Gastrocnemius medialis (tissue), 4 donors: Measurements from ENCODE around the gene SPOCK1. TPM values are rescaled to one million over a fixed set of nuclear protein-coding genes. Genes with fewer than 3 reads are reported as not detected.

Source experiments
- ATAC-seq, 2 donors: fragments of 150-250 bp; one replicate each; pipeline ENCODE4 v1.9.1; 2016
- DNase-seq, 2 donors: peaks; one replicate each; pipeline ENCODE4 v3.0.0-alpha.2; 2019
- H3K27ac ChIP-seq, 4 donors: fragments of 200-600 bp; sonication (generic); 1 replicate in 1 of 4; 2 replicates in 3 of 4; pipeline ENCODE4 v1.5.1; 2016 to 2018; ENCODE audit warnings: mild to moderate bottlenecking in 2 of 4, moderate library complexity in 1 of 4
- H3K27me3 ChIP-seq, 3 donors: fragments of 200-600 bp; sonication (generic) in 2 of 3; 1 replicate in 1 of 3; 2 replicates in 2 of 3; pipeline versions ENCODE4 v1.5.1 to v1.6.0; 2016 to 2019; ENCODE audit warnings: mild to moderate bottlenecking in 1 of 3, moderate library complexity in 1 of 3
- H3K36me3 ChIP-seq, 2 donors: fragments of 200-600 bp; sonication (generic) in 1 of 2; one replicate each; pipeline ENCODE4 v1.5.1; 2017 to 2018
- H3K4me1 ChIP-seq, 2 donors: fragments of 200-600 bp; sonication (generic) in 1 of 2; one replicate each; pipeline ENCODE4 v1.5.1; 2016 to 2017; ENCODE audit warnings: mild to moderate bottlenecking in 2 of 2
- H3K4me3 ChIP-seq, 4 donors: fragments of 200-600 bp; sonication (generic) in 3 of 4; 1 replicate in 1 of 4; 2 replicates in 3 of 4; pipeline ENCODE4 v1.5.1; 2016 to 2019; ENCODE audit warnings: mild to moderate bottlenecking in 2 of 4
- H3K9me3 ChIP-seq, 3 donors: fragments of 200-600 bp; sonication (generic) in 2 of 3; 1 replicate in 1 of 3; 2 replicates in 2 of 3; pipeline ENCODE4 v1.5.1; 2016 to 2019
- CTCF ChIP-seq, 5 experiments: fragments of 450-650 bp in 3 of 5; fragments of 200-600 bp in 2 of 5; sonication (generic) in 2 of 5; IDR thresholded peaks in 4 of 5; conservative IDR thresholded peaks in 1 of 5; 1 replicate in 4 of 5; 2 replicates in 1 of 5; pipeline ENCODE4 v1.5.1; 2016 to 2019; ENCODE audit warnings: antibody characterized with exemption in 5 of 5, mild to moderate bottlenecking in 3 of 5, moderate library complexity in 3 of 5
- POLR2A ChIP-seq, 2 donors: fragments of 450-650 bp; IDR thresholded peaks; one replicate each; pipeline ENCODE4 v1.6.1; 2017; ENCODE audit warnings: antibody characterized with exemption in 2 of 2, mild to moderate bottlenecking in 2 of 2, moderate library complexity in 2 of 2
- in situ Hi-C, 4 donors: fragments of 200-750 bp; cut with MboI; loops; one replicate each; pipeline versions ENCODE4 v1.15.0 to v1.8.0; 2017; ENCODE audit warnings: low sequenced_read_pairs in 4 of 4
- intact Hi-C: fragments of 100-400 bp; cut with DNase I; formaldehyde crosslinking; loops from one replicate; pipeline ENCODE4 v1.15.1; 2023; ENCODE audit warnings: low total_unique reads
- total RNA-seq, 4 donors: library from RNA; depleted of rRNA; stranded (reverse); fragments of >200 nt; gene quantifications; one replicate each; pipeline versions ENCODE4 v1.1.0 to v1.2.3, GENCODE V29; 2016

Gene SPOCK1
- total RNA-seq, 4 donors from 2014 or later = 5.8 to 33.8 (median 25.3) TPM

- H3K9me3 ChIP-seq = no peaks in the 10 kb centered on the region
- intact Hi-C loops = no loop called here
- no peaks in the 10 kb centered on the region for H3K27me3 ChIP-seq
- H3K4me3 ChIP-seq = no peak overlapping the region
- H3K4me1 ChIP-seq = no peaks in the 10 kb centered on the region
- H3K27ac ChIP-seq = no peak overlapping the region
- in situ Hi-C loops = no loop called here
- TF ChIP-seq CTCF (IDR thresholded peaks at IDR 0.05 in 4 of 5, conservative IDR thresholded peaks at IDR 0.05 in 1 of 5) = no peak
- no peak for TF ChIP-seq POLR2A (IDR thresholded peaks at IDR 0.05)
- DNase-seq (no peak), ATAC-seq (no peak)
- H3K36me3 ChIP-seq = no peaks in the 10 kb centered on the region
Measured at GRCh38 chr5:137432376-137432775, 66.8 kb downstream of the SPOCK1 start.

GRCh38 chr5:137431051-137431450 is 68.1 kb downstream of the SPOCK1 start:
- ATAC-seq (no peak), DNase-seq (no peak)
- no peak overlapping the region for H3K27ac ChIP-seq
- intact Hi-C loops (no loop called here), in situ Hi-C loops (no loop called here)
- no peak overlapping the region for H3K4me3 ChIP-seq
- H3K4me1 ChIP-seq = no peaks in the 10 kb centered on the region
- H3K36me3 ChIP-seq = no peaks in the 10 kb centered on the region
- no peaks in the 10 kb centered on the region for H3K27me3 ChIP-seq
- no peaks in the 10 kb centered on the region for H3K9me3 ChIP-seq
- TF ChIP-seq CTCF (IDR thresholded peaks at IDR 0.05 in 4 of 5, conservative IDR thresholded peaks at IDR 0.05 in 1 of 5) (no peak), POLR2A (IDR thresholded peaks at IDR 0.05) (no peak)

- Histone ChIP-seq H3K4me1 (no peaks in the 10 kb centered on the region), H3K27me3 (no peaks in the 10 kb centered on the region), H3K9me3 (no peaks in the 10 kb centered on the region), H3K4me3 (no peak overlapping the region), H3K36me3 (no peaks in the 10 kb centered on the region), H3K27ac (no peak overlapping the region)
- no peak for TF ChIP-seq POLR2A (IDR thresholded peaks at IDR 0.05)
- no peak for TF ChIP-seq CTCF (IDR thresholded peaks at IDR 0.05 in 4 of 5, conservative IDR thresholded peaks at IDR 0.05 in 1 of 5)
- in situ Hi-C loops = no loop called here
- no peak for ATAC-seq
- intact Hi-C loops = no loop called here
- DNase-seq = no peak
Measured at GRCh38 chr5:137415231-137415681, 83.9 kb downstream of the SPOCK1 start.

GRCh38 chr5:137414112-137414755 is 84.9 kb downstream of the SPOCK1 start:
- no peak for TF ChIP-seq CTCF (IDR thresholded peaks at IDR 0.05 in 4 of 5, conservative IDR thresholded peaks at IDR 0.05 in 1 of 5)
- no peak for TF ChIP-seq POLR2A (IDR thresholded peaks at IDR 0.05)
- in situ Hi-C loops (no loop called here), intact Hi-C loops (no loop called here)
- no peaks in the 10 kb centered on the region for H3K27me3 ChIP-seq
- ATAC-seq = no peak
- no peaks in the 10 kb centered on the region for H3K9me3 ChIP-seq
- no peak overlapping the region for H3K27ac ChIP-seq
- no peak overlapping the region for H3K4me3 ChIP-seq
- H3K4me1 ChIP-seq = no peaks in the 10 kb centered on the region
- no peaks in the 10 kb centered on the region for H3K36me3 ChIP-seq
- DNase-seq = no peak

- H3K9me3 ChIP-seq = no peaks in the 10 kb centered on the region
- intact Hi-C loops = no loop called here
Measured at GRCh38 chr5:137412136-137412535, 87.0 kb downstream of the SPOCK1 start.

More at GRCh38 chr5:137412136-137412535, 87.0 kb downstream of the SPOCK1 start:
- H3K36me3 ChIP-seq = no peaks in the 10 kb centered on the region
- TF ChIP-seq POLR2A (IDR thresholded peaks at IDR 0.05) = no peak
- no peak for TF ChIP-seq CTCF (IDR thresholded peaks at IDR 0.05 in 4 of 5, conservative IDR thresholded peaks at IDR 0.05 in 1 of 5)
- no peaks in the 10 kb centered on the region for H3K27me3 ChIP-seq
- H3K4me1 ChIP-seq = no peaks in the 10 kb centered on the region
- no peak overlapping the region for H3K27ac ChIP-seq
- DNase-seq = no peak
- in situ Hi-C loops = no loop called here
- no peak for ATAC-seq
- H3K4me3 ChIP-seq = no peak overlapping the region
